Endometrial microvascular endothelial cells (primary cell): ENCODE measurements around the gene MTHFD1L. TPM values are rescaled to one million over a fixed set of nuclear protein-coding genes. Genes with fewer than 3 reads are reported as not detected.

Experiments used
- in situ Hi-C: cut with HindIII; loops from 2 replicates; pipeline ENCODE4 v1.10.0; 2017; ENCODE audit warnings: low sequenced_read_pairs, low pct_unique_long_range_greater_than_20kb; ENCODE audit errors: inconsistent ontology term
- total RNA-seq: library from RNA; depleted of rRNA; stranded (reverse); fragments of >200 nt; gene quantifications from one replicate; pipeline ENCODE4 v1.2.3, GENCODE V29; 2015; ENCODE audit errors: inconsistent ontology term

The MTHFD1L gene
- total RNA-seq, 1 donor from 2014 or later = 48.4 TPM

GRCh38 chr6:151001387-151002056 is 136.0 kb downstream of the MTHFD1L start:
- in situ Hi-C loops = loop anchor here (25.0 kb wide), 2 partner anchors 114 to 311 kb away; no protein-coding TSS in a partner anchor

- in situ Hi-C loops = loop anchor here (25.0 kb wide), 2 partner anchors 115 to 310 kb away; no protein-coding TSS in a partner anchor
Observed at GRCh38 chr6:151002057-151002450, 136.6 kb downstream of the MTHFD1L start.

DNA sequence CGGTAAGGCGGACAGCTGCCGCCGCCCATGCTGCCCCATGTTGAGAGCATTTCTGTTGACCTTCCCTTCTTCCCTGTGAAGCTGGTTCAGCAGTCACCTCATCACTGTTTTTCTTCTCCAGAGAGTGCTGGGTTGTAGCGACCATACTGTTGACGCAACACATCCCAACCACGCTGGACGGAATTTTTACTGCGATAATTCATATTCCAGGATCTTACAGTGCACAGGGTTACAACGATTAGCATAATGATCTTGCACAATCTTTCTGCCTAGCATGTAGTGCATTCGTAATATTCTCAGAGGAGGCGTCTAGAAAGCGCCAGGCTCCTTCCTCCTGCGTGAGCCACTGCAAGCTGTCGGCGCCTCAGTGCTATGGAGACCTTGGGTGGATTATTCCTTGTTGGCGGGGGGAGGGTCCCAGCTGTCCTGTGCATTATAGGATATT is 137.0 kb downstream of the MTHFD1L start:
- in situ Hi-C loops = loop anchor here (25.0 kb wide), 2 partner anchors 115 to 310 kb away; no protein-coding TSS in a partner anchor

DNA sequence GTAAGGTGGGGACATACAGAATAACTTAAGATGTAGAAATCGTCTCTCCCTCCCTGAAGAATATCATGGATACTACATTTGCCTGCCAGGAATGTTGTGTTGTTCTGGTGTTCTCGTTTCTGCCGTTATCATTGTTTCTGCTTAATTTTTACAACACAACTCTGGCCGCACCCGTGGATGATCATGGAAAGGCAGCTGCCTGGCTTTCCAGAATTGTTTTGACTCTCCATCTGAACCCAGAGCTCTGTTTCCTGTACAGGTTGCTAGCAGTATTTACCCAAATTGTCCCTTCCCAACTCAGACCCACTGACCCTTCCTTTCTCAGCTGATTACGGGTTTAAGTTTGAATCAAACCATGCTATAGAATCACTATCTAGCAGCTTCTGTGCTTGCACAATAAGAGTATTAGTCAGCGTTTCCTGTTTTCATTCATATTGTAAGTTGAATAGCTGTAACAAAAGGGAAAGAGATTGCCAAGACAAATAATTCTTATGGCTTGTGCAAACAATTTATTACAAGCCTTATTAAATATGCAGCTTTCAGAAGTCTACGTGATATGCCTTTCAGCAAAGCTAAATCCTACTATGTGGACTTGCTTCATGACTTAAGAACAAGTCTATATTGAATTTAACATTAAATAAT is 139.0 kb downstream of the MTHFD1L start:
- in situ Hi-C loops = loop anchor here (25.0 kb wide), 2 partner anchors 117 to 308 kb away; no protein-coding TSS in a partner anchor

- in situ Hi-C loops = loop anchor here (25.0 kb wide), 2 partner anchors 118 to 307 kb away; no protein-coding TSS in a partner anchor
Observed at GRCh38 chr6:151005164-151005563, 139.7 kb downstream of the MTHFD1L start.

- in situ Hi-C loops = loop anchor here (25.0 kb wide), 2 partner anchors 119 to 306 kb away; no protein-coding TSS in a partner anchor
Observed at GRCh38 chr6:151005896-151006632, 140.6 kb downstream of the MTHFD1L start.

DNA sequence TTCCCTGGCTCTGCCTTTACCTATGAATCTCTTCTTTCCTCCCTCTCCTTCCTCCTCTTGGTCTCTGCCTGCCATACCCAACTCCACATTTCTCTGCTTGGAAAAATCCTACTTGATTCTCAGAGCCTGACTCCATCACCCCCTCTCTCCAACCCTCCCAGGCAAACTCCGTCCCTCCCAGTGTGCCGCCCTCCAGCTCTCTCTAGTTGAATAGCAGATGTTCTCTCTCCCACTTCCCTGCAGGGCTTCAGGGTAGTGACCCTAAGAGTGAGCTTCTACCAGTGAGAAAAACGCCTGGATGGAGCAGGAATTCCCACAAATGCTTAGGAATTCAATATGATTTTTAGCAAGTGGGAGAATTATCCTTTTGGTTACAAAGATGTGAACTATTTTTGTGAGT is 141.6 kb downstream of the MTHFD1L start:
- in situ Hi-C loops = loop anchor here (25.0 kb wide), 2 partner anchors 120 to 305 kb away; no protein-coding TSS in a partner anchor

GRCh38 chr6:151007922-151008321 is 142.4 kb downstream of the MTHFD1L start:
- in situ Hi-C loops = loop anchor here (25.0 kb wide), 2 partner anchors 121 to 304 kb away; no protein-coding TSS in a partner anchor

GRCh38 chr6:151008425-151008824 is 142.9 kb downstream of the MTHFD1L start:
- in situ Hi-C loops = loop anchor here (25.0 kb wide), 2 partner anchors 121 to 304 kb away; no protein-coding TSS in a partner anchor

DNA sequence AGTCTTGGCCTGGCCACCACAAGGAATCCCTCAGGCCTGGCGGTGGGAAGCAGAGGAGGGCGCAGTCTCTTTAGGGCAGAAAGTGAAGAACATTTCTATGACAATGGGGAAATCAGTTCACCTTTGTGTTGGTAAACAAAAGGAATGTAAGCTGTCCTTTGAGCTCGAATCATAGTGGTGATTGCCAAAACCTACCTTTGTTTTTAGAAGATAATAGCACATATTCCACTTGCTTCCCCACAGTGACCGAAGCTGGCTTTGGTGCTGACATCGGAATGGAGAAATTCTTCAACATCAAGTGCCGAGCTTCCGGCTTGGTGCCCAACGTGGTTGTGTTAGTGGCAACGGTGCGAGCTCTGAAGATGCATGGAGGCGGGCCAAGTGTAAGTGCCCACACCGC is 144.1 kb downstream of the MTHFD1L start:
- in situ Hi-C loops = loop anchor here (25.0 kb wide), 2 partner anchors 122 to 303 kb away; no protein-coding TSS in a partner anchor

- in situ Hi-C loops = loop anchor here (25.0 kb wide), 2 partner anchors 123 to 302 kb away; no protein-coding TSS in a partner anchor
Observed at GRCh38 chr6:151010071-151010470, 144.6 kb downstream of the MTHFD1L start.

- in situ Hi-C loops = loop anchor here (25.0 kb wide), 2 partner anchors 125 to 300 kb away; no protein-coding TSS in a partner anchor
Observed at GRCh38 chr6:151012321-151013294, 147.1 kb downstream of the MTHFD1L start.

DNA sequence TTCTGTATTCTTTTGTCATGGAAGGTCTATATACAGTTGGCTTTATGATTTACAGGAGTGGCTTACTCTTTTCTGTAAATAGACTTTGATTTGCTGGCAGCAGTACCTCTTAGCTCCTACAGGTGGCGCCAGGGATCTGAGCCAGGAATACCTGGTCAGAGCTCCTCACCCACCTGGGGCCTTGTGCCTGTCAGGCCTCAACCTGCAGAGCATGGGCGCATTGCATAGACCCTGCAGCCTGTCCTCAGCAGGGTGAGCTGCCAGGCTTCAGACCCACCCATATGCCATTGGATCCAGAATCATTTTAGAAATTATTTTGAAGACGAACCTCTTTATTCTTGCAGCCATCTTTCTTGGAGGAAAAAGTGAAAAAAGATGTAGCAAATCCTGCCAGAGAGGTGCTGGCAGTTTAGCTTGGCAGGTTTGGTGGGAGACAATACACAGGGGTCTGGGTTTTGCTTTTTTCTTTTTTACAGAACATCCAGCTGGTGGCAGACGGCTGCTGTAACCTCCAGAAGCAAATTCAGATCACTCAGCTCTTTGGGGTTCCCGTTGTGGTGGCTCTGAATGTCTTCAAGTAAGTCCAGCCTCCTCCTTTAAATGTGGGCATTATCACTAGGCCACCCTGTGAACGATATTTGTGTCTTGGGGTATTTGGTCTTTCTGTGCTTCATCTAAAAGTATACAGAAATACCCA is 149.1 kb downstream of the MTHFD1L start:
- in situ Hi-C loops = loop anchor here (25.0 kb wide), 2 partner anchors 127 to 298 kb away; no protein-coding TSS in a partner anchor

DNA sequence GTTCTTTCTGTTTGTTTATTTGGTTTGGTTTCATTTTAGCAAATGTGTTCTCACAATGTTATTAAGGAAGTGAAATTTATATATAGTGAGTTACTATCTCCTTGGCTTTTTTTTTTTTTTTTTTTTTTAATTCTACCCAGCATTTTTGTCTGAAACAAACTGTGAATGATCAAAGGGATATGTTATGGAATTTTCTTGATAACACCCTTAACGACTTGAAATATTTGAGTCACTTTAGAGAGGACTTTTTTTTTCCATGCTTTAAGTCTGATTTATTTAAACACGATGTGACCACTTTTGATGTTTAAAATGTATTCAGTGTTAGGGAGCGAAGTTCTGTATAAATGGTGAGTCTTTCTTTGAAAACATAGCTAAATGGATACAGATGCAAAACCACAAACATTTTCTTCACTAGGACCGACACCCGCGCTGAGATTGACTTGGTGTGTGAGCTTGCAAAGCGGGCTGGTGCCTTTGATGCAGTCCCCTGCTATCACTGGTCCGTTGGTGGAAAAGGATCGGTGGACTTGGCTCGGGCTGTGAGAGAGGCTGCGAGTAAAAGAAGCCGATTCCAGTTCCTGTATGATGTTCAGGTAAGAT is 149.7 kb downstream of the MTHFD1L start:
- in situ Hi-C loops = loop anchor here (25.0 kb wide), 2 partner anchors 128 to 297 kb away; no protein-coding TSS in a partner anchor

- in situ Hi-C loops = loop anchor here (25.0 kb wide), 2 partner anchors 129 to 296 kb away; no protein-coding TSS in a partner anchor
Observed at GRCh38 chr6:151016107-151016506, 150.6 kb downstream of the MTHFD1L start.

DNA sequence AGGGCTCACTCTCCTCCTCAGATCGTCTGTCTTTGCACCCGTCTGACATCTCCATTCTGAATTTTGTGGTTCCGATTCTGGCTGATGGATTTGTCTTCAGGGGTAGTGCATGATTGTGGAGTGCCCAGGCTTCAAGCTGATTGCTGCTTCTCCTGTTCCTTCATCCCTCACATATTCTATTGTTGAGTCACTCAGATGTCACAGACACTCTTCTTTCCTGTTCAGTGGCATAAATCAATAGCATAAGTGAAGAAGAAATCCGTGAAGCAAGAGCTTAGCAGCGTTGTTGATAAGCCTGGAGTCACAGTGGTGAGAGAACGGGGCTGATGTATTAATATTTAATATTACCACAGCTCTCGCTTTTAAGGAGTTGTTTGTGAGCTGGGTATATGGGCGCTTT is 152.5 kb downstream of the MTHFD1L start:
- in situ Hi-C loops = loop anchor here (25.0 kb wide), 2 partner anchors 131 to 294 kb away; no protein-coding TSS in a partner anchor
